DMS79 treated with DMSO at 0.1 percent for 48 hours (cell line): ENCODE data around the gene ZNF148.
"Not testable (repeated sequence)": the region's sequence is repeated elsewhere in the genome, so short reads cannot be mapped to it uniquely, and the experiment has no call there.

Experiments used
- DNase-seq: peaks from one replicate; lab custom pipeline; 2025; lab: John Stamatoyannopoulos, UW

Gene ZNF148

GRCh38 chr3:125375950-125376679 lies 990 bp upstream of the ZNF148 start:
- DNase-seq, result no peak

GRCh38 chr3:125374501-125374995 lies 577 bp downstream of the ZNF148 start:
- DNase-seq, result peak; percentile 29

- DNase-seq, result no peak
Observed at GRCh38 chr3:125367403-125368230, 7.5 kb downstream of the ZNF148 start.

GRCh38 chr3:125366132-125366531 lies 9.0 kb downstream of the ZNF148 start:
- no peak for DNase-seq

GRCh38 chr3:125359700-125360099 lies 15.4 kb downstream of the ZNF148 start:
- no peak for DNase-seq

- DNase-seq, result no peak
Observed at GRCh38 chr3:125358923-125359322, 16.2 kb downstream of the ZNF148 start.

- no peak for DNase-seq
Observed at GRCh38 chr3:125357837-125358236, 17.3 kb downstream of the ZNF148 start.

- no peak for DNase-seq
Observed at GRCh38 chr3:125357032-125357658, 18.0 kb downstream of the ZNF148 start.

GRCh38 chr3:125356140-125357026 lies 18.7 kb downstream of the ZNF148 start:
- no peak for DNase-seq

- DNase-seq, result no peak
Observed at GRCh38 chr3:125353659-125354058, 21.5 kb downstream of the ZNF148 start.

GRCh38 chr3:125353128-125353527 lies 22.0 kb downstream of the ZNF148 start:
- no peak for DNase-seq

- DNase-seq, result no peak
Observed at GRCh38 chr3:125351814-125352456, 23.2 kb downstream of the ZNF148 start.

- DNase-seq, result no peak
Observed at GRCh38 chr3:125351152-125351551, 24.0 kb downstream of the ZNF148 start.

- DNase-seq, result no peak
Observed at GRCh38 chr3:125350597-125350996, 24.5 kb downstream of the ZNF148 start.

GRCh38 chr3:125349556-125350165 lies 25.5 kb downstream of the ZNF148 start:
- no peak for DNase-seq

GRCh38 chr3:125349055-125349454 lies 26.1 kb downstream of the ZNF148 start:
- no peak for DNase-seq

GRCh38 chr3:125343367-125343766 lies 31.8 kb downstream of the ZNF148 start:
- not testable (repeated sequence) for DNase-seq

GRCh38 chr3:125340121-125340520 lies 35.0 kb downstream of the ZNF148 start:
- no peak for DNase-seq

GRCh38 chr3:125337506-125337905 lies 37.6 kb downstream of the ZNF148 start:
- DNase-seq, result no peak

- no peak for DNase-seq
Observed at GRCh38 chr3:125334675-125335560, 40.2 kb downstream of the ZNF148 start.
